Chondrocyte (in vitro differentiated cells): ENCODE measurements around the gene PCK1. TPM values are rescaled to one million over a fixed set of nuclear protein-coding genes. Genes with fewer than 3 reads are reported as not detected.

Experiments
- DNase-seq: peaks from one replicate; pipeline ENCODE4 v3.0.0; 2021; ENCODE audit warnings: mixed read lengths, low spot score
- H3K27ac Mint-ChIP-seq: one replicate; pipeline ENCODE4 v1.8.0; 2021; ENCODE audit warnings: mild to moderate bottlenecking, moderate library complexity, mixed read lengths; ENCODE audit not compliant: unreplicated experiment
- H3K27me3 Mint-ChIP-seq: 2 replicates; pipeline ENCODE4 v1.8.0; 2021; ENCODE audit warnings: low read depth, mixed read lengths
- H3K36me3 Mint-ChIP-seq: 2 replicates; pipeline ENCODE4 v1.8.0; 2021; ENCODE audit warnings: low read depth, mixed read lengths
- H3K4me1 Mint-ChIP-seq: 2 replicates; pipeline ENCODE4 v1.8.0; 2021; ENCODE audit warnings: low read depth, mild to moderate bottlenecking, mixed read lengths
- H3K4me3 Mint-ChIP-seq: one replicate; pipeline ENCODE4 v1.8.0; 2021; ENCODE audit warnings: mild to moderate bottlenecking, moderate library complexity, mixed read lengths; ENCODE audit not compliant: unreplicated experiment
- H3K9me3 Mint-ChIP-seq: 2 replicates; pipeline ENCODE4 v1.8.0; 2021; ENCODE audit warnings: low read depth, mixed read lengths
- total RNA-seq: library from RNA; stranded (reverse); gene quantifications from 3 replicates; pipeline ENCODE4 v1.2.1, GENCODE V29; 2021
- TF ChIP-seq, protein P1 (sequence below): fragments of 200-600 bp; sonication (generic); IDR thresholded peaks from 2 replicates; pipeline ENCODE4 v1.5.0; 2021; ENCODE audit warnings: antibody characterized with exemption, mild to moderate bottlenecking, moderate library complexity

PCK1 gene
- total RNA-seq, 1 donor from 2014 or later: not detected

DNA sequence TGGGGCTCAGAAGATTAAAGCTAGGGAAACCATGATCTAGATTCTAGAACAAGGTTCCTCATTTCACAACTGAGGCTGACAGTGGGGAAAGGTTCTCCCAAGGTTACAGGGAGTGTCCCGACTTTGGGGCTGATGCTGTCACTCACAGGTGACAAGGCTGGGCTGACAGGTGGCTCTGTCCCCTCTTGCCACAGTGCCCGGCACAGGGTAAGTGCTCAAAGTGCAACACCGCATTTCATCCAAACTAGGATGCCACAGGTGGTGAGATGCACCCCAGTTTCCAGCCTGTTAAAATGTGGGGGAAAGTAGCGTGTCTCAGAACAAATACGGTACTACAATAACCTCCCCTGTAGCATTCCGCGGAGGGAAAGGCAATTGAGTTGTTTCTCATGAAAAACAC, 51.5 kb downstream of the PCK1 start:
- H3K27me3 Mint-ChIP-seq: peaks cover 30% of the 10 kb centered on the region
- H3K4me3 Mint-ChIP-seq: no peak overlapping the region
- H3K36me3 Mint-ChIP-seq: no peaks in the 10 kb centered on the region
- no peak overlapping the region for H3K27ac Mint-ChIP-seq
- TF ChIP-seq, protein P1, sequence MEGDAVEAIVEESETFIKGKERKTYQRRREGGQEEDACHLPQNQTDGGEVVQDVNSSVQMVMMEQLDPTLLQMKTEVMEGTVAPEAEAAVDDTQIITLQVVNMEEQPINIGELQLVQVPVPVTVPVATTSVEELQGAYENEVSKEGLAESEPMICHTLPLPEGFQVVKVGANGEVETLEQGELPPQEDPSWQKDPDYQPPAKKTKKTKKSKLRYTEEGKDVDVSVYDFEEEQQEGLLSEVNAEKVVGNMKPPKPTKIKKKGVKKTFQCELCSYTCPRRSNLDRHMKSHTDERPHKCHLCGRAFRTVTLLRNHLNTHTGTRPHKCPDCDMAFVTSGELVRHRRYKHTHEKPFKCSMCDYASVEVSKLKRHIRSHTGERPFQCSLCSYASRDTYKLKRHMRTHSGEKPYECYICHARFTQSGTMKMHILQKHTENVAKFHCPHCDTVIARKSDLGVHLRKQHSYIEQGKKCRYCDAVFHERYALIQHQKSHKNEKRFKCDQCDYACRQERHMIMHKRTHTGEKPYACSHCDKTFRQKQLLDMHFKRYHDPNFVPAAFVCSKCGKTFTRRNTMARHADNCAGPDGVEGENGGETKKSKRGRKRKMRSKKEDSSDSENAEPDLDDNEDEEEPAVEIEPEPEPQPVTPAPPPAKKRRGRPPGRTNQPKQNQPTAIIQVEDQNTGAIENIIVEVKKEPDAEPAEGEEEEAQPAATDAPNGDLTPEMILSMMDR: no peak
- H3K4me1 Mint-ChIP-seq: no peaks in the 10 kb centered on the region
- no peak for DNase-seq
- H3K9me3 Mint-ChIP-seq: no peaks in the 10 kb centered on the region

DNA sequence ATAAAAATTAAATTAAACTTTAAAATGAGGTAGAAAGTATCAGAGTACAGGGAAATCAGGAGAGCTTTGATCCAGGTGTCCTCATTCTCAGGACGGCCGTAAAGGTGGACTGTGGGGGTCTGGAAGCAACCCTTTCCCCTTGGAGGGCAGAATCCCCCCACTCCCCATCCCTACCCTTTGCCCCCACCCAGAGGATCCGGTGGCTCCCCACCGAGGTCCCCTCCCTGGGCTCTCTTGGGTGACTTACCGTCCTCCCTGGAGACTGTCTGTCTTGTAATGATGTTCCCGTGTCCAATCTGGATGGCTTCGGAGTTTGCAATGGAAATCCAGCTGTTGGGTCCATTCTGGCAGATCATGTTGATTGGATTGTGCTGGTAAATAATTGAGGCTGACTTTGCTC, 52.0 kb downstream of the PCK1 start:
- Mint-ChIP-seq H3K36me3 (no peaks in the 10 kb centered on the region), H3K4me3 (no peak overlapping the region), H3K27me3 (peaks cover 28% of the 10 kb centered on the region), H3K27ac (no peak overlapping the region), H3K9me3 (no peaks in the 10 kb centered on the region), H3K4me1 (no peaks in the 10 kb centered on the region)
- DNase-seq: no peak
- TF ChIP-seq, protein P1: no peak

DNA sequence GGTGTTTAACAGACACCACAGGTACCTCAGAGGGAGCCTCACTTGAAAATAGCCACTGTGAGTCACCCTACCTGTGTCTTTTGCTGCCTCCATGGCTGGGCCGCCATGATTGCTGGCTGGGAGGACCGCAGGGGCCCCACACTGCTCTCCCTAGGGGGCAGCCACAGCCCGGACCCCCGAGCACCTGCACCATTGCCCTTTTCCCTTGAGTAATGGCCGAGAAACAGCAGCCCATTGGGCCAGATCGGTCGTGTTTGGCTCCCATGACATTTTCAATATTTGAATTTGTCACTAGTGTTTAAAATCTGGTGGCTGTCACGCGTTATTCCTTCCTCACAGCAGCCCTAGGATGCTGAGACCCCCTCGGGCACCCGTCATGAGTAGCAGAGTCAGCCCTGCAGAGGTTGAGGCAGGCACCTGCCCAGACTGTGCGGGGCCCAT, 52.6 kb downstream of the PCK1 start:
- TF ChIP-seq, protein P1: no peak
- Mint-ChIP-seq H3K4me3 (no peak overlapping the region), H3K36me3 (no peaks in the 10 kb centered on the region), H3K4me1 (no peaks in the 10 kb centered on the region), H3K27me3 (peaks cover 32% of the 10 kb centered on the region), H3K9me3 (no peaks in the 10 kb centered on the region), H3K27ac (no peak overlapping the region)
- DNase-seq: no peak

DNA sequence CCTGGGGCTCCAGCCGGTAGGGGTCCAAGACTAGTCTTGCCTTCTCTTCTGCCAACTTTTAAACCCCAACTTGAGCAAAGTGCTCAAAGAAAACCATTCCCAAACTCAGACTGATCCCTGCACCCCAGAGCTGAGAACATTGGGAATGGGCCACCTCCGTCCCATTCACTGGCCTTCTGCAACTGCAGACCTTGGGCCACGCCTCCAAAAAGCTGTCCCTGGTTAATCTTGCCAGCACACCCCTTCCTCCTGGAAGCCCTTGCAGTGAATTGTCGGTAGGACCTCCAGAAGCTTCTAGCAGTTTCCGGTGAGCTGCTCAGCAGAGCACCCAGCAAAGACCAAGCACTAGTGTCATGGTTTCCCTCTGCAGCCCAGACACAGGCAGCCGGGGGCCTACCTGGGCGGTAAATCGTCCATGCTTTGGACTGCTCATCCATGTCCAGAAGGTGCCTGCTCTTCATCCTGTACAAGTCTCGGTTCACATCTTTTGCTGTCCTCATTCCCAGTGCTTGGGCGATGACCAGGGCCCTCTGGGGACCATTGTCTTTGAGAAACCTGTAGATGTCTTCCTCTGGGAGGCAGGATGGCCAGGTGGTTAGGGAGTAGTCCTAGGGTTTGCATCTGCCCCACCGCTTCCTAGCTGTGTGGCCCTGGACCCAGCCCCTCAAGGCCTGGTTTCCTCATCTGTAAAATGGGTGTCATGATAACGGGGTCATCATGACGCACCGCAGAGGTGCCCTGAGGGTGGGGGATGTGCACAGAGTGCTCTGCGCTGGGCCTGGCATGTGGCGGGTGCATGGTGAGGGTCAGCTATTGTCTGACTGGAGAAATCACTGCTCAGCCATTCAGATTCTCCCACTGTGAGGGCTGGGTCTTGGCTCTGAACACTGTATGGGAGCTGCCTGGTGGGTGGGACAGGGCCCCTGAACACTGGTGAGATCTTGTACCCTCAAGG, 53.9 kb downstream of the PCK1 start:
- no peak overlapping the region for H3K4me3 Mint-ChIP-seq

DNA sequence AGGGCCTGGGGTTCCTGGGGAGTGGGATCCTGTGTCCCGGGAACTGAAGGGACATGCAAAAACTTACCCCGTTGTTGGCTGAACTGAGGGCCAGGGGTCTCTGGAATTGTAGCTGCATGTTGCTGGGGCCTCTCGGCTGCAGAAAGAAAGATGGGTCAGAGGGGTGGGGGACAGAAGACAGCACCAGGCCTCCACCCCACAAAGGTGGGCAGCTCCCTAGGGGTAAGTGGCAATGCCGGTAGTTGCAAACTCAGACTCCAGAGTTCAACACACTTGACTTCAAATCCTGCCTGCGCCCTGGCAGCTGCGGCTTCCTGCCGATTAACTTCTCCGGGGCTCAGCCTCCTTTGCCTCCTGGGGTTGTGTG, 54.5 kb downstream of the PCK1 start:
- DNase-seq: no peak
- Mint-ChIP-seq H3K4me1 (no peaks in the 10 kb centered on the region), H3K9me3 (no peaks in the 10 kb centered on the region), H3K4me3 (no peak overlapping the region), H3K27ac (no peak overlapping the region), H3K27me3 (peaks cover 23% of the 10 kb centered on the region), H3K36me3 (no peaks in the 10 kb centered on the region)
- TF ChIP-seq, protein P1: no peak

More for the DNA sequence above, 53.9 kb downstream of the PCK1 start:
- TF ChIP-seq, protein P1: no peak
- Mint-ChIP-seq H3K27me3 (peaks cover 26% of the 10 kb centered on the region), H3K27ac (no peak overlapping the region), H3K9me3 (no peaks in the 10 kb centered on the region), H3K36me3 (no peaks in the 10 kb centered on the region), H3K4me1 (no peaks in the 10 kb centered on the region)
- no peak for DNase-seq
